ENCODE measurements around the gene CHST11. TPM values are rescaled to one million over a fixed set of nuclear protein-coding genes. Genes with fewer than 3 reads are reported as not detected.

CHST11 gene
- total RNA-seq, 4 donors from 2014 or later: 5.7 to 15.7 (median 7.1) TPM

DNA sequence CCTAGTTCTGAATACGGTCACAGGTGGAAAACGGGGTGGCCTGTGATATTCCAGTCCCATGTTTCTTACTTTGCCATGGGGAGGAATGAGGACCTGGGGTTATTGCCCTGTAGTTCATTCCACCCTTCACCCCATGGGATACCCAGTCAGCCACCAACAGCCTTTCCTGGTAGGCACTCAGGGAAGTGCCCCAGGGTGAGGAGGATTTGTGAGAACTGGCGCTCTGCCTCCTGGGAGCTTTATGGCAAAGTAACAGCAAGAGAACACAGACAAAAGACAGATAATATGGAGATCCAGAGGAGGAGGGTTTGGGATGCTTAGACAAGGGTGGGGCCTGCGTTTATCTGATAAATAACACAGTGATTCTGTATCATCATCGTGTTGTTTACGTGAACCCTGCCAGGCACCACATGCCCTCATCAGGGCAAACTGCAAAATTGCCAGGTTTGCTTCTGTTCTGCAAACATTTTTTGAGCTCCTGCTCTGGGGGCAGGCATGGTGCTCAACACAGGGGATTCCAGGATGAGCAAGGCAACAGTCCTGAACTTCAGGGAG is 277.9 kb downstream of the CHST11 start:
- no peaks in the 10 kb centered on the region for H3K36me3 ChIP-seq
- DNase-seq (ENCODE audit: extremely low spot score): no peak
- intact Hi-C loops (cut with DNase I): no loop called here
- H3K4me1 ChIP-seq: peaks cover 0 to 9% (median 3%) of the 10 kb centered on the region in 4 donors
- no peak overlapping the region for H3K4me3 ChIP-seq
- H3K27ac ChIP-seq (replicated peaks in 1 of 4): no peak overlapping the region
- 82% methylated on average over 6 of the region's 6 CpGs for WGBS
- H3K27me3 ChIP-seq: no peaks in the 10 kb centered on the region
- TF ChIP-seq EP300 (IDR thresholded peaks at IDR 0.05): no peak
- TF ChIP-seq POLR2A (IDR thresholded peaks at IDR 0.05; ENCODE audit: low read depth): no peak
- TF ChIP-seq POLR2AphosphoS5 (IDR thresholded peaks at IDR 0.05): no peak
- TF ChIP-seq CTCF (IDR thresholded peaks at IDR 0.05): no peak
- no peaks in the 10 kb centered on the region for H3K9me3 ChIP-seq

DNA sequence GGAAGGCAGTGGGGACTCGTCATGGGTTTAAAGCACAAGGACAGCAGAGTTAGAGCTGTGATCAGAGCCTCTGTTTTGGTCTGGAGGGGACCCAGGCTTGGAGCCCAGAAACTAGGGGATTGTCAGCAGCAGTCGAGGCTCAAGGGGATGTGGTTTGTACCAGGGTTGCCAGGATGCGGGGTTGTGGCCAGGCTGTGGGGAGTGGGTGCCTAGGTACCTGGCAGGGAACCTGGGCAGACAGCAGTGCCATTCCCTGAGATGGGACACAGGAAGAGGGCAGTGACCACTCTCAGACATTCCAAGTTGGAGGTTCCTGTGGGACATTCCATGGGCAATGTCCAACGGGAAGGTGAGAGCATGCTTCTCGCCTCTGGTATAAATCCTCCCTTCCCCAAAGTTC is 279.1 kb downstream of the CHST11 start:
- H3K4me1 ChIP-seq: peaks cover 0 to 6% (median 2%) of the 10 kb centered on the region in 4 donors
- no peak overlapping the region for H3K4me3 ChIP-seq
- 58% methylated on average over 5 of the region's 5 CpGs for WGBS
- no peaks in the 10 kb centered on the region for H3K9me3 ChIP-seq
- no peaks in the 10 kb centered on the region for H3K27me3 ChIP-seq
- DNase-seq (ENCODE audit: extremely low spot score): no peak
- TF ChIP-seq POLR2AphosphoS5 (IDR thresholded peaks at IDR 0.05): no peak
- no peak for TF ChIP-seq EP300 (IDR thresholded peaks at IDR 0.05)
- TF ChIP-seq CTCF (IDR thresholded peaks at IDR 0.05): no peak
- no peak for TF ChIP-seq POLR2A (IDR thresholded peaks at IDR 0.05; ENCODE audit: low read depth)
- intact Hi-C loops (cut with DNase I): no loop called here
- H3K36me3 ChIP-seq: no peaks in the 10 kb centered on the region
- no peak overlapping the region for H3K27ac ChIP-seq (replicated peaks in 1 of 4)

DNA sequence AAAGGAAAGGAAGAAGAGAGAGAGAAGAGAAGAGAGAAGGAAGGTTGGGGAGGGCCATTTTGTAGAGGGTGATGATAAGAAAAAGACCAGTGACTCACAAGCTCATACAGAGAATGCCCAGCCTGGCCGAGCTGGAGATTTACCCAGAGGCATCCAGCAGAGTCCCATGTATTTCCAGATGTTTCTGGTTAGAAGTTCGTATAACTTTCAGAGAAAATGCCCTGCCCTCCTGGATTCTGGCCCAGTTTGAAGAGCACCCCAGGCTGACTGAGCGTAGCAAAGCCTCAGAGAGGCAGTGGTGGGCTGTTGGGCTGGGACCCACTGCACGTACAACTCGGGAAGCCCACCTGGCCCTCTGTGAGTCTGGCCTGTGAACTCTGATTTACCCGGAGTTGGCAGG is 279.6 kb downstream of the CHST11 start:
- H3K9me3 ChIP-seq: no peaks in the 10 kb centered on the region
- H3K27ac ChIP-seq (replicated peaks in 1 of 4): no peak overlapping the region
- WGBS: 70% methylated on average over 6 of the region's 6 CpGs
- H3K4me3 ChIP-seq: no peak overlapping the region
- H3K36me3 ChIP-seq: no peaks in the 10 kb centered on the region
- H3K27me3 ChIP-seq: no peaks in the 10 kb centered on the region
- TF ChIP-seq POLR2A (IDR thresholded peaks at IDR 0.05; ENCODE audit: low read depth) (no peak), EP300 (IDR thresholded peaks at IDR 0.05) (no peak), POLR2AphosphoS5 (IDR thresholded peaks at IDR 0.05) (no peak), CTCF (IDR thresholded peaks at IDR 0.05) (no peak)
- H3K4me1 ChIP-seq: peaks cover 0 to 6% (median 1%) of the 10 kb centered on the region in 4 donors
- DNase-seq (ENCODE audit: extremely low spot score): no peak
- intact Hi-C loops (cut with DNase I): no loop called here

- H3K27me3 ChIP-seq: no peaks in the 10 kb centered on the region
- no peak overlapping the region for H3K27ac ChIP-seq (replicated peaks in 1 of 4)
- peaks cover 1 to 6% (median 3%) of the 10 kb centered on the region in 4 donors for H3K4me1 ChIP-seq
- intact Hi-C loops (cut with DNase I): no loop called here
- H3K9me3 ChIP-seq: no peaks in the 10 kb centered on the region
- 75% methylated on average over 7 of the region's 7 CpGs for WGBS
- H3K4me3 ChIP-seq: no peak overlapping the region
- DNase-seq (ENCODE audit: extremely low spot score): no peak
- TF ChIP-seq EP300 (IDR thresholded peaks at IDR 0.05): no peak
- no peak for TF ChIP-seq POLR2AphosphoS5 (IDR thresholded peaks at IDR 0.05)
- no peak for TF ChIP-seq CTCF (IDR thresholded peaks at IDR 0.05)
- no peak for TF ChIP-seq POLR2A (IDR thresholded peaks at IDR 0.05; ENCODE audit: low read depth)
- H3K36me3 ChIP-seq: no peaks in the 10 kb centered on the region
These were observed 280.4 kb downstream of the CHST11 start for GRCh38 chr12:104737113-104737512.

GRCh38 chr12:104737791-104738301 is 281.1 kb downstream of the CHST11 start:
- Histone ChIP-seq H3K4me1 (peaks cover 3 to 13% (median 10%) of the 10 kb centered on the region in 4 donors), H3K4me3 (no peak overlapping the region), H3K36me3 (no peaks in the 10 kb centered on the region), H3K9me3 (no peaks in the 10 kb centered on the region), H3K27ac (replicated peaks in 1 of 4) (no peak overlapping the region), H3K27me3 (no peaks in the 10 kb centered on the region)
- no peak for TF ChIP-seq POLR2AphosphoS5 (IDR thresholded peaks at IDR 0.05)
- TF ChIP-seq EP300 (IDR thresholded peaks at IDR 0.05): no peak
- no peak for TF ChIP-seq POLR2A (IDR thresholded peaks at IDR 0.05; ENCODE audit: low read depth)
- no peak for TF ChIP-seq CTCF (IDR thresholded peaks at IDR 0.05)
- whole genome bisulfite sequencing: 87% methylated on average over 13 of the region's 13 CpGs
- no peak for DNase-seq (ENCODE audit: extremely low spot score)
- intact Hi-C loops (cut with DNase I): no loop called here

All from esophagus muscularis mucosa (tissue), 4 donors.